H9 (cell line): ENCODE measurements around the gene NCOR1. TPM values are rescaled to one million over a fixed set of nuclear protein-coding genes. Genes with fewer than 3 reads are reported as not detected.

Experiments
- DNase-seq: peaks from one replicate; pipeline ENCODE4 v3.0.0-alpha.2; 2017
- H2AFZ ChIP-seq: one replicate; pipeline ENCODE4 v1.6.1; 2013; ENCODE audit warnings: mild to moderate bottlenecking, low read length, control low read depth, moderate library complexity
- H2AK5ac ChIP-seq: 2 replicates; pipeline ENCODE4 v1.6.1; 2013; ENCODE audit warnings: low read length, control low read depth, mixed read lengths; ENCODE audit not compliant: insufficient read length
- H2BK120ac ChIP-seq: one replicate; pipeline ENCODE4 v1.6.1; 2013; ENCODE audit warnings: low read depth, mild to moderate bottlenecking, low read length, control low read depth, inconsistent platforms; ENCODE audit not compliant: poor library complexity, severe bottlenecking
- H2BK12ac ChIP-seq: 2 replicates; pipeline ENCODE4 v1.6.1; 2013; ENCODE audit warnings: low read length, control low read depth, mixed read lengths, low read depth; ENCODE audit not compliant: insufficient read length
- H2BK15ac ChIP-seq: 2 replicates; pipeline ENCODE4 v1.6.1; 2013; ENCODE audit warnings: low read depth, low read length, control low read depth
- H2BK20ac ChIP-seq: one replicate; pipeline ENCODE4 v1.6.1; 2013; ENCODE audit warnings: low read depth, mild to moderate bottlenecking, low read length, control low read depth, inconsistent platforms; ENCODE audit not compliant: poor library complexity, severe bottlenecking
- H2BK5ac ChIP-seq: 2 replicates; pipeline ENCODE4 v1.6.1; 2013; ENCODE audit warnings: low read length, control low read depth, mixed read lengths; ENCODE audit not compliant: insufficient read length
- H3K14ac ChIP-seq: 2 replicates; pipeline ENCODE4 v1.6.1; 2013; ENCODE audit warnings: low read length, control low read depth; ENCODE audit not compliant: insufficient read depth
- H3K18ac ChIP-seq: 2 replicates; pipeline ENCODE4 v1.6.1; 2013; ENCODE audit warnings: low read depth, mild to moderate bottlenecking, mixed read lengths, low read length, control low read depth; ENCODE audit not compliant: insufficient read length
- H3K23ac ChIP-seq: 2 replicates; pipeline ENCODE4 v1.6.1; 2013; ENCODE audit warnings: low read length, control low read depth, mixed read lengths, low read depth; ENCODE audit not compliant: insufficient read length
- H3K23me2 ChIP-seq: 2 replicates; pipeline ENCODE4 v1.6.1; 2013; ENCODE audit warnings: low read depth, mild to moderate bottlenecking, mixed read lengths, low read length, control low read depth; ENCODE audit not compliant: insufficient read length, poor library complexity, severe bottlenecking
- H3K27ac ChIP-seq: 2 replicates; pipeline ENCODE4 v1.5.1; 2013; ENCODE audit warnings: low read length, control low read depth, mixed read lengths, low read depth; ENCODE audit not compliant: insufficient read length
- H3K27me3 ChIP-seq: 2 replicates; pipeline ENCODE4 v1.6.1; 2013; ENCODE audit warnings: low read length, control low read depth, inconsistent platforms; ENCODE audit not compliant: insufficient read depth
- H3K4ac ChIP-seq: 2 replicates; pipeline ENCODE4 v1.6.1; 2013; ENCODE audit warnings: low read depth, mild to moderate bottlenecking, control low read depth, inconsistent platforms, low read length, moderate library complexity
- H3K4me1 ChIP-seq: 2 replicates; pipeline ENCODE4 v1.6.1; 2013; ENCODE audit warnings: low read length, control low read depth, inconsistent platforms; ENCODE audit not compliant: insufficient read depth
- H3K4me2 ChIP-seq: 2 replicates; pipeline ENCODE4 v1.6.1; 2013; ENCODE audit warnings: low read length, control low read depth, mixed read lengths; ENCODE audit not compliant: insufficient read length, insufficient read depth
- H3K56ac ChIP-seq: 2 replicates; pipeline ENCODE4 v1.6.1; 2013; ENCODE audit warnings: low read depth, mild to moderate bottlenecking, mixed read lengths, low read length, control low read depth; ENCODE audit not compliant: insufficient read length
- H3K79me1 ChIP-seq: 2 replicates; pipeline ENCODE4 v1.6.1; 2013; ENCODE audit warnings: low read depth, mild to moderate bottlenecking, moderate library complexity, low read length, control low read depth, inconsistent platforms; ENCODE audit not compliant: insufficient read depth, poor library complexity, severe bottlenecking
- H3K79me2 ChIP-seq: 2 replicates; pipeline ENCODE4 v1.6.1; 2013; ENCODE audit warnings: low read length, control low read depth, inconsistent platforms; ENCODE audit not compliant: insufficient read depth
- H3K9ac ChIP-seq: 2 replicates; pipeline ENCODE4 v1.6.1; 2013; ENCODE audit warnings: low read length, control low read depth, mixed read lengths; ENCODE audit not compliant: insufficient read length; ENCODE audit errors: extremely low read depth
- H3K9me3 ChIP-seq: one replicate; pipeline ENCODE4 v1.6.1; 2013; ENCODE audit warnings: low read depth, low read length, inconsistent platforms; ENCODE audit not compliant: control insufficient read depth
- H3T11ph ChIP-seq: one replicate; pipeline ENCODE4 v1.6.1; 2013; ENCODE audit warnings: mild to moderate bottlenecking, low read length, control low read depth, inconsistent platforms
- H4K20me1 ChIP-seq: one replicate; pipeline ENCODE4 v1.6.1; 2013; ENCODE audit not compliant: control insufficient read depth, insufficient read length, insufficient read depth
- H4K5ac ChIP-seq: 2 replicates; pipeline ENCODE4 v1.6.1; 2013; ENCODE audit warnings: low read depth, mild to moderate bottlenecking, mixed read lengths, low read length, control low read depth; ENCODE audit not compliant: insufficient read length
- H4K8ac ChIP-seq: replicated peaks from 2 replicates; pipeline ENCODE4 v1.6.1; 2013; ENCODE audit warnings: low read length, control low read depth, mixed read lengths, low read depth; ENCODE audit not compliant: insufficient read length
- H4K91ac ChIP-seq: 2 replicates; pipeline ENCODE4 v1.6.1; 2013; ENCODE audit warnings: low read depth, mild to moderate bottlenecking, moderate library complexity, mixed read lengths, low read length, control low read depth; ENCODE audit not compliant: insufficient read length
- H3K27ac Mint-ChIP-seq, 3 experiments: 2 replicates in 2 of 3; 3 replicates in 1 of 3; pipeline ENCODE4 v1.8.0; 2020 to 2021; ENCODE audit warnings: mixed read lengths in 3 of 3, mild to moderate bottlenecking in 1 of 3, moderate library complexity in 1 of 3
- H3K27me3 Mint-ChIP-seq: 2 replicates; pipeline ENCODE4 v1.8.0; 2021; ENCODE audit warnings: low read depth, mild to moderate bottlenecking, moderate library complexity, mixed read lengths
- H3K36me3 Mint-ChIP-seq, 3 experiments: 2 replicates in 2 of 3; 3 replicates in 1 of 3; pipeline ENCODE4 v1.8.0; 2020 to 2021; ENCODE audit warnings: low read depth in 3 of 3, mixed read lengths in 3 of 3; ENCODE audit not compliant: insufficient read depth in 1 of 3
- H3K4me1 Mint-ChIP-seq, 2 experiments: 2 replicates each; pipeline ENCODE4 v1.8.0; 2020; ENCODE audit warnings: mixed read lengths in 2 of 2
- H3K4me3 Mint-ChIP-seq, 2 experiments: 2 replicates in 1 of 2; 3 replicates in 1 of 2; pipeline ENCODE4 v1.8.0; 2020 to 2021; ENCODE audit warnings: mild to moderate bottlenecking in 2 of 2, mixed read lengths in 2 of 2, moderate library complexity in 1 of 2
- H3K9me3 Mint-ChIP-seq, 2 experiments: 2 replicates in 1 of 2; 3 replicates in 1 of 2; pipeline ENCODE4 v1.8.0; 2020; ENCODE audit warnings: mild to moderate bottlenecking in 2 of 2, mixed read lengths in 2 of 2, moderate library complexity in 1 of 2
- total RNA-seq: library from RNA; stranded (reverse); gene quantifications from 2 replicates; pipeline ENCODE4 v1.2.1, GENCODE V29; 2021
- TF ChIP-seq, protein P1 (sequence below): fragments of 200-600 bp; sonication (generic); conservative IDR thresholded peaks from 3 replicates; pipeline ENCODE4 v1.8.0; 2021; ENCODE audit warnings: antibody characterized with exemption, mild to moderate bottlenecking

NCOR1 gene
- total RNA-seq, 1 experiment from 2014 or later: 119 TPM

DNA sequence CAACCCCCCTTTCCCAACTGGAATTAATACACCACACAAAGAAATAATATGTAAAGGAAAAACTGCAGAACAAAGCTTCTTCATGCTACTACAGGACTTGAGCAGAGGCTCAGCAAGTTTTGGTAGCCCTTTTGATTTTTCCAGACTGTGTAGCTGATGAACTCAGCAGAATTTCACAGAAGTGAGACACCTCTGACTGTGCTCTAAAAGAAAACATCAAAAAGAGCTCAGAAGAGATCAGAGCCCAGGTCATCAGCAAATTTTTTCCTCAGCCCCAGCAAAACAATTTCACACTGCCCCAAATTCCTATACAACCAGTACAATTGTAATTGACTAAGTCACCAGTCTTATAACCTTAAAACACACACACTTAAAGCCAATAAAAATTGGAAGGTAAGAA lies 177.7 kb downstream of the NCOR1 start:
- Histone ChIP-seq H3K79me2 (no peaks in the 10 kb centered on the region), H4K8ac (no peak overlapping the region), H3K9ac (no peak overlapping the region), H3K79me1 (no peaks in the 10 kb centered on the region), H3K56ac (no peak overlapping the region), H3K27ac (no peak overlapping the region), H3K9me3 (no peaks in the 10 kb centered on the region), H3T11ph (no peak overlapping the region), H3K4me2 (no peak overlapping the region), H2BK20ac (no peak overlapping the region), H4K20me1 (no peaks in the 10 kb centered on the region), H2AK5ac (no peak overlapping the region), H2BK12ac (no peak overlapping the region), H2AFZ (no peak overlapping the region), H2BK120ac (no peak overlapping the region), H4K5ac (no peak overlapping the region), H2BK15ac (no peak overlapping the region), H3K23me2 (no peaks in the 10 kb centered on the region), H2BK5ac (no peak overlapping the region), H3K4ac (no peak overlapping the region), H4K91ac (no peak overlapping the region), H3K27me3 (no peaks in the 10 kb centered on the region), H3K23ac (no peak overlapping the region), H3K14ac (no peak overlapping the region), H3K4me1 (no peaks in the 10 kb centered on the region), H3K18ac (no peak overlapping the region)
- TF ChIP-seq, protein P1, sequence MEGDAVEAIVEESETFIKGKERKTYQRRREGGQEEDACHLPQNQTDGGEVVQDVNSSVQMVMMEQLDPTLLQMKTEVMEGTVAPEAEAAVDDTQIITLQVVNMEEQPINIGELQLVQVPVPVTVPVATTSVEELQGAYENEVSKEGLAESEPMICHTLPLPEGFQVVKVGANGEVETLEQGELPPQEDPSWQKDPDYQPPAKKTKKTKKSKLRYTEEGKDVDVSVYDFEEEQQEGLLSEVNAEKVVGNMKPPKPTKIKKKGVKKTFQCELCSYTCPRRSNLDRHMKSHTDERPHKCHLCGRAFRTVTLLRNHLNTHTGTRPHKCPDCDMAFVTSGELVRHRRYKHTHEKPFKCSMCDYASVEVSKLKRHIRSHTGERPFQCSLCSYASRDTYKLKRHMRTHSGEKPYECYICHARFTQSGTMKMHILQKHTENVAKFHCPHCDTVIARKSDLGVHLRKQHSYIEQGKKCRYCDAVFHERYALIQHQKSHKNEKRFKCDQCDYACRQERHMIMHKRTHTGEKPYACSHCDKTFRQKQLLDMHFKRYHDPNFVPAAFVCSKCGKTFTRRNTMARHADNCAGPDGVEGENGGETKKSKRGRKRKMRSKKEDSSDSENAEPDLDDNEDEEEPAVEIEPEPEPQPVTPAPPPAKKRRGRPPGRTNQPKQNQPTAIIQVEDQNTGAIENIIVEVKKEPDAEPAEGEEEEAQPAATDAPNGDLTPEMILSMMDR: no peak
- DNase-seq: no peak
- Mint-ChIP-seq H3K9me3 (no peaks in the 10 kb centered on the region), H3K4me3 (no peak overlapping the region), H3K36me3 (peaks cover 52 to 86% (median 75%) of the 10 kb centered on the region in 3 experiments; a peak in 6 of 7 replicates), H3K4me1 (peaks cover 4 to 5% of the 10 kb centered on the region in 2 experiments; a peak in 2 of 4 replicates), H3K27me3 (no peaks in the 10 kb centered on the region), H3K27ac (peak overlapping the region in 1 of 3 experiments; percentile 62; a peak in 2 of 7 replicates)
